H9 (cell line): Measurements from ENCODE around the gene MSMO1. TPM values are rescaled to one million over a fixed set of nuclear protein-coding genes. Genes with fewer than 3 reads are reported as not detected.

Source experiments
- DNase-seq: peaks from one replicate; pipeline ENCODE4 v3.0.0-alpha.2; 2017
- H2AFZ ChIP-seq: one replicate; pipeline ENCODE4 v1.6.1; 2013; ENCODE audit warnings: mild to moderate bottlenecking, low read length, control low read depth, moderate library complexity
- H2AK5ac ChIP-seq: 2 replicates; pipeline ENCODE4 v1.6.1; 2013; ENCODE audit warnings: low read length, control low read depth, mixed read lengths; ENCODE audit not compliant: insufficient read length
- H2BK120ac ChIP-seq: one replicate; pipeline ENCODE4 v1.6.1; 2013; ENCODE audit warnings: low read depth, mild to moderate bottlenecking, low read length, control low read depth, inconsistent platforms; ENCODE audit not compliant: poor library complexity, severe bottlenecking
- H2BK12ac ChIP-seq: 2 replicates; pipeline ENCODE4 v1.6.1; 2013; ENCODE audit warnings: low read length, control low read depth, mixed read lengths, low read depth; ENCODE audit not compliant: insufficient read length
- H2BK15ac ChIP-seq: 2 replicates; pipeline ENCODE4 v1.6.1; 2013; ENCODE audit warnings: low read depth, low read length, control low read depth
- H2BK20ac ChIP-seq: one replicate; pipeline ENCODE4 v1.6.1; 2013; ENCODE audit warnings: low read depth, mild to moderate bottlenecking, low read length, control low read depth, inconsistent platforms; ENCODE audit not compliant: poor library complexity, severe bottlenecking
- H2BK5ac ChIP-seq: 2 replicates; pipeline ENCODE4 v1.6.1; 2013; ENCODE audit warnings: low read length, control low read depth, mixed read lengths; ENCODE audit not compliant: insufficient read length
- H3K14ac ChIP-seq: 2 replicates; pipeline ENCODE4 v1.6.1; 2013; ENCODE audit warnings: low read length, control low read depth; ENCODE audit not compliant: insufficient read depth
- H3K18ac ChIP-seq: 2 replicates; pipeline ENCODE4 v1.6.1; 2013; ENCODE audit warnings: low read depth, mild to moderate bottlenecking, mixed read lengths, low read length, control low read depth; ENCODE audit not compliant: insufficient read length
- H3K23ac ChIP-seq: 2 replicates; pipeline ENCODE4 v1.6.1; 2013; ENCODE audit warnings: low read length, control low read depth, mixed read lengths, low read depth; ENCODE audit not compliant: insufficient read length
- H3K23me2 ChIP-seq: 2 replicates; pipeline ENCODE4 v1.6.1; 2013; ENCODE audit warnings: low read depth, mild to moderate bottlenecking, mixed read lengths, low read length, control low read depth; ENCODE audit not compliant: insufficient read length, poor library complexity, severe bottlenecking
- H3K27ac ChIP-seq: 2 replicates; pipeline ENCODE4 v1.5.1; 2013; ENCODE audit warnings: low read length, control low read depth, mixed read lengths, low read depth; ENCODE audit not compliant: insufficient read length
- H3K27me3 ChIP-seq: 2 replicates; pipeline ENCODE4 v1.6.1; 2013; ENCODE audit warnings: low read length, control low read depth, inconsistent platforms; ENCODE audit not compliant: insufficient read depth
- H3K4ac ChIP-seq: 2 replicates; pipeline ENCODE4 v1.6.1; 2013; ENCODE audit warnings: low read depth, mild to moderate bottlenecking, control low read depth, inconsistent platforms, low read length, moderate library complexity
- H3K4me1 ChIP-seq: 2 replicates; pipeline ENCODE4 v1.6.1; 2013; ENCODE audit warnings: low read length, control low read depth, inconsistent platforms; ENCODE audit not compliant: insufficient read depth
- H3K4me2 ChIP-seq: 2 replicates; pipeline ENCODE4 v1.6.1; 2013; ENCODE audit warnings: low read length, control low read depth, mixed read lengths; ENCODE audit not compliant: insufficient read length, insufficient read depth
- H3K56ac ChIP-seq: 2 replicates; pipeline ENCODE4 v1.6.1; 2013; ENCODE audit warnings: low read depth, mild to moderate bottlenecking, mixed read lengths, low read length, control low read depth; ENCODE audit not compliant: insufficient read length
- H3K79me1 ChIP-seq: 2 replicates; pipeline ENCODE4 v1.6.1; 2013; ENCODE audit warnings: low read depth, mild to moderate bottlenecking, moderate library complexity, low read length, control low read depth, inconsistent platforms; ENCODE audit not compliant: insufficient read depth, poor library complexity, severe bottlenecking
- H3K79me2 ChIP-seq: 2 replicates; pipeline ENCODE4 v1.6.1; 2013; ENCODE audit warnings: low read length, control low read depth, inconsistent platforms; ENCODE audit not compliant: insufficient read depth
- H3K9ac ChIP-seq: 2 replicates; pipeline ENCODE4 v1.6.1; 2013; ENCODE audit warnings: low read length, control low read depth, mixed read lengths; ENCODE audit not compliant: insufficient read length; ENCODE audit errors: extremely low read depth
- H3K9me3 ChIP-seq: one replicate; pipeline ENCODE4 v1.6.1; 2013; ENCODE audit warnings: low read depth, low read length, inconsistent platforms; ENCODE audit not compliant: control insufficient read depth
- H3T11ph ChIP-seq: one replicate; pipeline ENCODE4 v1.6.1; 2013; ENCODE audit warnings: mild to moderate bottlenecking, low read length, control low read depth, inconsistent platforms
- H4K20me1 ChIP-seq: one replicate; pipeline ENCODE4 v1.6.1; 2013; ENCODE audit not compliant: control insufficient read depth, insufficient read length, insufficient read depth
- H4K5ac ChIP-seq: 2 replicates; pipeline ENCODE4 v1.6.1; 2013; ENCODE audit warnings: low read depth, mild to moderate bottlenecking, mixed read lengths, low read length, control low read depth; ENCODE audit not compliant: insufficient read length
- H4K8ac ChIP-seq: replicated peaks from 2 replicates; pipeline ENCODE4 v1.6.1; 2013; ENCODE audit warnings: low read length, control low read depth, mixed read lengths, low read depth; ENCODE audit not compliant: insufficient read length
- H4K91ac ChIP-seq: 2 replicates; pipeline ENCODE4 v1.6.1; 2013; ENCODE audit warnings: low read depth, mild to moderate bottlenecking, moderate library complexity, mixed read lengths, low read length, control low read depth; ENCODE audit not compliant: insufficient read length
- H3K27ac Mint-ChIP-seq, 3 experiments: 2 replicates in 2 of 3; 3 replicates in 1 of 3; pipeline ENCODE4 v1.8.0; 2020 to 2021; ENCODE audit warnings: mixed read lengths in 3 of 3, mild to moderate bottlenecking in 1 of 3, moderate library complexity in 1 of 3
- H3K27me3 Mint-ChIP-seq: 2 replicates; pipeline ENCODE4 v1.8.0; 2021; ENCODE audit warnings: low read depth, mild to moderate bottlenecking, moderate library complexity, mixed read lengths
- H3K36me3 Mint-ChIP-seq, 3 experiments: 2 replicates in 2 of 3; 3 replicates in 1 of 3; pipeline ENCODE4 v1.8.0; 2020 to 2021; ENCODE audit warnings: low read depth in 3 of 3, mixed read lengths in 3 of 3; ENCODE audit not compliant: insufficient read depth in 1 of 3
- H3K4me1 Mint-ChIP-seq, 2 experiments: 2 replicates each; pipeline ENCODE4 v1.8.0; 2020; ENCODE audit warnings: mixed read lengths in 2 of 2
- H3K4me3 Mint-ChIP-seq, 2 experiments: 2 replicates in 1 of 2; 3 replicates in 1 of 2; pipeline ENCODE4 v1.8.0; 2020 to 2021; ENCODE audit warnings: mild to moderate bottlenecking in 2 of 2, mixed read lengths in 2 of 2, moderate library complexity in 1 of 2
- H3K9me3 Mint-ChIP-seq, 2 experiments: 2 replicates in 1 of 2; 3 replicates in 1 of 2; pipeline ENCODE4 v1.8.0; 2020; ENCODE audit warnings: mild to moderate bottlenecking in 2 of 2, mixed read lengths in 2 of 2, moderate library complexity in 1 of 2
- WGBS: extraction: QIAGEN DNeasy Blood & Tissue Kit; methylation state at CpG from one replicate; pipeline ENCODE4 v1.1.7; 2013; ENCODE audit warnings: missing lambda C conversion rate, low lambda C conversion rate, mixed read lengths; ENCODE audit not compliant: insufficient read length; ENCODE audit errors: extremely low coverage; 5-methylcytosine and 5-hydroxymethylcytosine counted together
- total RNA-seq: library from RNA; stranded (reverse); gene quantifications from 2 replicates; pipeline ENCODE4 v1.2.1, GENCODE V29; 2021
- TF ChIP-seq, protein P1 (sequence below): fragments of 200-600 bp; sonication (generic); conservative IDR thresholded peaks from 3 replicates; pipeline ENCODE4 v1.8.0; 2021; ENCODE audit warnings: antibody characterized with exemption, mild to moderate bottlenecking

MSMO1 gene
- total RNA-seq, 1 experiment from 2014 or later = 79.3 TPM

DNA sequence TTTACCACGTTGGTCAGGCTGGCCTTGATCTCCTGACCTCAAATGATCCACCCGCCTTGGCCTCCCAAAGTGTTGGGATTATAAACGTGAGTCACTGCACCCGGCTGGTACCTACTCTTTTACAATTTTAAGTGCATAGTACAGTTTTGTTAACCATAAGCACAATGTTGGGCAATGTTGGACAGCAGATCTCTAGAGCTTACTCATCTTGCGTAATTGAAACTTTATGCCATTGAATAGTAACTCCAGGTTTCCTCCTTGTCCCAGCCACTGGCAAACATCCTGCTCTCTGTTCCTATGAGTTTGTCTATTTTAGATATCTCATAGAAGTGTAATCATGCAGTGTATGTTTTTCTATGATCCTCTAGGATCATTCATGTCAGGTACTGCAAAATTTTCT lies 42.1 kb downstream of the MSMO1 start:
- Histone ChIP-seq H3K27ac (no peak overlapping the region), H3K9me3 (no peaks in the 10 kb centered on the region), H3K79me1 (no peaks in the 10 kb centered on the region), H3T11ph (no peak overlapping the region), H4K91ac (no peak overlapping the region), H2AK5ac (no peak overlapping the region), H3K56ac (no peak overlapping the region), H2BK15ac (no peak overlapping the region), H2BK120ac (no peak overlapping the region), H3K23me2 (no peaks in the 10 kb centered on the region), H3K18ac (no peak overlapping the region), H3K27me3 (no peaks in the 10 kb centered on the region), H3K23ac (no peak overlapping the region), H4K8ac (no peak overlapping the region), H3K4me2 (no peak overlapping the region), H2BK20ac (no peak overlapping the region), H3K14ac (no peak overlapping the region), H3K4me1 (peaks cover 12% of the 10 kb centered on the region), H3K4ac (no peak overlapping the region), H4K5ac (no peak overlapping the region), H3K9ac (no peak overlapping the region), H3K79me2 (no peaks in the 10 kb centered on the region), H2BK5ac (no peak overlapping the region), H2AFZ (no peak overlapping the region), H4K20me1 (no peaks in the 10 kb centered on the region), H2BK12ac (no peak overlapping the region)
- TF ChIP-seq, protein P1, sequence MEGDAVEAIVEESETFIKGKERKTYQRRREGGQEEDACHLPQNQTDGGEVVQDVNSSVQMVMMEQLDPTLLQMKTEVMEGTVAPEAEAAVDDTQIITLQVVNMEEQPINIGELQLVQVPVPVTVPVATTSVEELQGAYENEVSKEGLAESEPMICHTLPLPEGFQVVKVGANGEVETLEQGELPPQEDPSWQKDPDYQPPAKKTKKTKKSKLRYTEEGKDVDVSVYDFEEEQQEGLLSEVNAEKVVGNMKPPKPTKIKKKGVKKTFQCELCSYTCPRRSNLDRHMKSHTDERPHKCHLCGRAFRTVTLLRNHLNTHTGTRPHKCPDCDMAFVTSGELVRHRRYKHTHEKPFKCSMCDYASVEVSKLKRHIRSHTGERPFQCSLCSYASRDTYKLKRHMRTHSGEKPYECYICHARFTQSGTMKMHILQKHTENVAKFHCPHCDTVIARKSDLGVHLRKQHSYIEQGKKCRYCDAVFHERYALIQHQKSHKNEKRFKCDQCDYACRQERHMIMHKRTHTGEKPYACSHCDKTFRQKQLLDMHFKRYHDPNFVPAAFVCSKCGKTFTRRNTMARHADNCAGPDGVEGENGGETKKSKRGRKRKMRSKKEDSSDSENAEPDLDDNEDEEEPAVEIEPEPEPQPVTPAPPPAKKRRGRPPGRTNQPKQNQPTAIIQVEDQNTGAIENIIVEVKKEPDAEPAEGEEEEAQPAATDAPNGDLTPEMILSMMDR = no peak
- peaks cover 7 to 12% of the 10 kb centered on the region in 2 experiments for H3K4me1 Mint-ChIP-seq
- H3K4me3 Mint-ChIP-seq = no peak overlapping the region
- no CpG with 5 or more reads among the region's 5 CpGs for WGBS
- no peak overlapping the region for H3K27ac Mint-ChIP-seq
- no peaks in the 10 kb centered on the region for H3K9me3 Mint-ChIP-seq
- H3K36me3 Mint-ChIP-seq = no peaks in the 10 kb centered on the region
- DNase-seq = no peak
- no peaks in the 10 kb centered on the region for H3K27me3 Mint-ChIP-seq
